Gastrocnemius medialis (tissue), 4 donors: ENCODE measurements around the gene ADD2.

Experiments
- POLR2A ChIP-seq, 2 donors: fragments of 450-650 bp; IDR thresholded peaks; one replicate each; pipeline ENCODE4 v1.6.1; 2017; ENCODE audit warnings: antibody characterized with exemption in 2 of 2, mild to moderate bottlenecking in 2 of 2, moderate library complexity in 2 of 2
- TF ChIP-seq, protein P1 (sequence below), 5 experiments: fragments of 450-650 bp in 3 of 5; fragments of 200-600 bp in 2 of 5; sonication (generic) in 2 of 5; IDR thresholded peaks in 4 of 5; conservative IDR thresholded peaks in 1 of 5; 1 replicate in 4 of 5; 2 replicates in 1 of 5; pipeline ENCODE4 v1.5.1; 2016 to 2019; ENCODE audit warnings: antibody characterized with exemption in 5 of 5, mild to moderate bottlenecking in 3 of 5, moderate library complexity in 3 of 5

GRCh38 chr2:70707706-70708105 is 60.3 kb downstream of the ADD2 start:
- TF ChIP-seq, protein P1, sequence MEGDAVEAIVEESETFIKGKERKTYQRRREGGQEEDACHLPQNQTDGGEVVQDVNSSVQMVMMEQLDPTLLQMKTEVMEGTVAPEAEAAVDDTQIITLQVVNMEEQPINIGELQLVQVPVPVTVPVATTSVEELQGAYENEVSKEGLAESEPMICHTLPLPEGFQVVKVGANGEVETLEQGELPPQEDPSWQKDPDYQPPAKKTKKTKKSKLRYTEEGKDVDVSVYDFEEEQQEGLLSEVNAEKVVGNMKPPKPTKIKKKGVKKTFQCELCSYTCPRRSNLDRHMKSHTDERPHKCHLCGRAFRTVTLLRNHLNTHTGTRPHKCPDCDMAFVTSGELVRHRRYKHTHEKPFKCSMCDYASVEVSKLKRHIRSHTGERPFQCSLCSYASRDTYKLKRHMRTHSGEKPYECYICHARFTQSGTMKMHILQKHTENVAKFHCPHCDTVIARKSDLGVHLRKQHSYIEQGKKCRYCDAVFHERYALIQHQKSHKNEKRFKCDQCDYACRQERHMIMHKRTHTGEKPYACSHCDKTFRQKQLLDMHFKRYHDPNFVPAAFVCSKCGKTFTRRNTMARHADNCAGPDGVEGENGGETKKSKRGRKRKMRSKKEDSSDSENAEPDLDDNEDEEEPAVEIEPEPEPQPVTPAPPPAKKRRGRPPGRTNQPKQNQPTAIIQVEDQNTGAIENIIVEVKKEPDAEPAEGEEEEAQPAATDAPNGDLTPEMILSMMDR (IDR thresholded peaks at IDR 0.05 in 4 of 5, conservative IDR thresholded peaks at IDR 0.05 in 1 of 5) = no peak
- TF ChIP-seq POLR2A (IDR thresholded peaks at IDR 0.05) = no peak
